ENCODE results near the gene RBP4. TPM values are rescaled to one million over a fixed set of nuclear protein-coding genes. Genes with fewer than 3 reads are reported as not detected.

The RBP4 gene
- 33.0 TPM for polyA plus RNA-seq (2013, experiment 1 of 2; ENCODE audit: insufficient read length)
- polyA plus RNA-seq (2013, experiment 2 of 2; ENCODE audit: insufficient read length), result 31.6 TPM

DNA sequence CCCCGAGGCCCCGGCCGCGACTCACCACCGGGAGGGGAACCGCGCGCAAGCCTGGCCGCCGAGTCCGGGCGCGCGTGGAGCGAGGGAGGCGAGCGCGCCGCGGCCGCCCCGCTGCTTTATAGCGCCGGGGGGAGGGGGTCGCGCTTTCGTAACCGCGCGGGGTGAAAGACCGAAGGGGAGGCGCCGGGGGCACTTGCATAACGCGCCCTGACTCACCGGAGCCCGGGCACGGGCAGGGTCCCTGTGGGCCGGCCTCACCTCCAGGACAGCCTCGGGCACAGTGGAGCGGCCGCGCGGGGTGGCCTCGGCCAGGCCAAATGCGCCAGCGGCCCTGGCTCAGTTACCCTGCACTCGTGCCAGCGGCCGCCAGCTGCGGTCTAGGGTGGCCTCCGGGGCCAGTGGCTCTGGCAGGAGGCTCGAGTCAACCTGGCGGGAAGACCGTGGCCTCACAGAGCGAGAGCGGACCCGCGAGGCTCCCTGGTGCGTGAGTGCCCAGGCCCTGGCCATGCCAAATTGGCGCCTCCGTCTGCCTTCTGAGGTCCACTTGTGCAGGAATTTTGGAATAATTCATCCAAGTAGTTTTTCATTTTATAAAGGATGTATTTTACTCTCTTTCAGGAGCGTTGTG, at the start of gene RBP4:
Gene RBP4, minus strand, starts transcription at position 90 of the 628 bp plus-strand sequence. CDS start 207 bp downstream, outside the sequence.
- DNase-seq, result peak; percentile 21

DNA sequence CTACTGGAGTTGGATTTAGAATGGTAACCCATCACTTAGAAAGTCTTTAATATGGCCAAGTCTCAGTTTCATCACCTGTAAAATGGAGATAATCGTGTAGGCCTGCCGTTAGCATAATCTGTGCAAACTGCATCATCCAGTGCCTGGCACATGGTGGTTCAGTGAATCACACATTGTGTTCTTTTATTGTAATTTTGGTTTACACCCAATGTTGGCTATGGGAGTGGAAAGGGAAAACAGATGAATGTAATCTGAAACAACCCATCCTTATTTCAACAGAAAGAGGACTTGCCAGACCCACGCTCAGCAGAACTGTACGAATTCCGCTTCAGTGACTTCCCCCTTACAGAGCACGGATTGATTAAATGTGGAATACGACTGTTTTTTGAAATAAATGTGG, 38.8 kb upstream of the RBP4 start:
- DNase-seq, result no peak

DNA sequence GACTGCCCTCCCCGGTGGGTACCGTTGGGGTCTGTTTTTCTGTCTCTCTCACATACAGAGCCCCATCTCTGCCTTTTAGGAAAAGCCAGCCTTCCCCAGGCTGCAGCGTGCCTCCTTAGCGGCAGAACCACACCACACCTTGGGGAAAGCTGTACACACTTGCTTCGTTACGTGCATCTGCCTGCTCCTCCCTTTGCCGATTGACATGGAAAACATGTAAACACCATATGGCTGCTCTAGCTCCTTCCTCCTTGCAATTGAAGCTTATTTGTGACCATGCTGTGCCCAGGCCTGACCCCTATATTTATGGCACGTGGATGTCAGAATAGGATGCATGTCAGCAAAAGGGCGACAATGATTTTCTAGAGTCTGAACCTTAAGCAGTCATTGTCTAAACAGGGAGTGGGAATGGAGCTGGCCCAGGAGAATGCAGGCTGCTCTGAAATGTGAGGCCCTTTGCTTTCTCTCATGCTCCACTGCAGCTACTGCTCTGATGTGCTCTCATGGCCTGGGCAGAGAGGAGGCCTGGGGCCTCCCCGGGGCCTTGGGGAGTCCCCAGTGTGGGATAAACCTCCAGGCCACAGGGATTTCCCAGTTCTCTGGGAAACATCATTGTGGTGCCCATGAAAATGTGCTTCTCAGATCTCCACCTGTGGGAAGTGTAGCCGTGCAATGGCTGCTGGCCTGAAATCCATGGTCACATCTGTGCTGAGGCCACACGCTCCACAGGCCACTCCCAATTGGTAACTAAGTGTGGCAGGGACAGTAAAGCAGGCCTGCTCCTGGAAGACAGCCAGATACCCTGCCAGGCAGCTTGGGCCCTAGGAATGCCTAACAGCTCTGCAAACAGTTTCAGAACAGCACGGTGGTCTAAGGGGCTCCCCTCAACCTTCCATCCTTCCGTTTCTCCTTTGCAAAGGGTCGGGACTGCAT, 29.9 kb upstream of the RBP4 start:
- DNase-seq, result no peak

DNA sequence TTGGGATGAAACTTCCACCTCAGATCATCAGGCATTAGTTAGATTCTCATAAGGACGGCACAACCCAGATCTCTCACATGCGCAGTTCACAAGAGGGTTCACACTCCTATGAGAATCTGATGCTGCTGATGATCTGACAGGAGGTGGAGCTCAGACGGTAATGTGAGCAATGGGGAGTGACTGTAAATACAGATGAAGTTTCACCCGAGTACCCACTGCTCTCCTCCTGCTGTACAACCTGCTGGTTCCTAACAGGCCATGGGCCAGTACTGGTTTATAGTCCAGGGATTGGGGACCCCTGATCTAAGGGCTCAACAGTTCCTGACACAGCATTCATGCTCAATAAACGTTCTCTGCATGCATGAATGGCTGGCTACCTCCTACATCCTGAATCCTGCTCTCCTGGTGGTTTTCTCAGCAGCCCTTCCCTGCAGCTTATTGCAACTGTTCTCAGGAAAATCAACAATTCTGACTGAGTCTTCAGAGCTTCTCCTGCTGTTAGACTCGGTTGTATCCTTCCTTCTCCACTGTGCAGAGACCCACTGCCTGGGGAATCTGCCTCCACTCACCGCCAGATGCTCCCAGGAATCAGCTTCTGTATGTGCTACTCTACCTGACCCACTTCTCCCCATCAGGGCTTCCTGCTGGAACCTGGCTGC, 28.7 kb upstream of the RBP4 start:
- DNase-seq, result no peak

DNA sequence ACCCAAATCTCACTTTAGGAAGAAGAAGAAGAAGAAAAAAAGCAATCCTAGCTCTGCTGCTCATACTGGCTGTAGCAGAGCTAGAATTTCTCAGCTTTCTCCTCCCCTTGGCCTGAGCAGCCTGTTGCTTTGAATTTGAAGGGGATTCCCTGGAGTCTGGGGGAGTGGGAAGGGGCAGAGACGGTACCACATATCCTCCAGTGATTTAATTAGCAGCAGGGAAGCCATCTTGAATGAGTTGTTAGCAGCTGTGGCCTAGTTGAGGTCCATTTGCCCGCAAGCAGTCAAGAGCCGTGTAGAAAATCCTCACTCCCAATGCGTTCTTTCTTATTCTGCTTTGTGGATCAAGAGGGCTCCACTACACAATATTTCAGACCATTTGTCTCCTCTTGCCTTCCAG, 27.8 kb upstream of the RBP4 start:
- no peak for DNase-seq

DNA sequence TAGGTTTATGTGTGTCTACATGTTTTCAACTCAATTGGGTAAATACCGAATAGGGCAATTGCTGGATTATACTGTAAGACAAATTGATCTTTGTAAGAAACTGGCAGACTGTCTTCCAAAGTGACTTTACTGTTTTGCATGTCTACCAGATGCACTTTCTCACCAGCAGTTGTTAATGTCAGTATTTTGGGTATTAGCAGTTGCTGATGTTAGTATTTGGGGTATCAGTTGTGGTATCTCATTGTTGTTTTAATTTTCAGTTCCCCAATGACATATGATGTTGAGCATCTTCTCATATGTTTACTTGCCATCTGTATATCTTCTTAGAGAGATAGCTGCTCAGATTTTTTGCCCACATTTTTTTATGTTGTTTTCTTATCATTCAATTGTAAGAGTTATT, 21.9 kb upstream of the RBP4 start:
- DNase-seq, result no peak

DNA sequence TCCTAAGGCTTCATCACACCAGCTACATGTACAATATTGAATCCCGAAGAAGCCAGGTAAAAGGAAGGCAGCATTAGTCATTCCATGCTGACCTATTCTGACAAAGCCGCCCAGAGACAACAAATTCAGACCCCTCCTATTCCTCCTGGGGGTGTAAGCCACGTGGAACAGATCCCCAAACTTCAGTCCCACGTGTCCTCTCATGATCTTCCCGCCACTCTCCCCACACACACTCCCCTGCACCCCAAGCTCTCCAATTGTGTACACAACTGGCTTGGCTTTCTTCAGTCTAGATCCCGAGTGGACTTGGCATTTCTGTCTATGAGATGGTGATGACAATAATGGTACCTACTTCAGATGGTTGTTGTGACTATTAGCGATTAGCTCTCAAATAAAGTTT, 19.9 kb upstream of the RBP4 start:
- no peak for DNase-seq

DNA sequence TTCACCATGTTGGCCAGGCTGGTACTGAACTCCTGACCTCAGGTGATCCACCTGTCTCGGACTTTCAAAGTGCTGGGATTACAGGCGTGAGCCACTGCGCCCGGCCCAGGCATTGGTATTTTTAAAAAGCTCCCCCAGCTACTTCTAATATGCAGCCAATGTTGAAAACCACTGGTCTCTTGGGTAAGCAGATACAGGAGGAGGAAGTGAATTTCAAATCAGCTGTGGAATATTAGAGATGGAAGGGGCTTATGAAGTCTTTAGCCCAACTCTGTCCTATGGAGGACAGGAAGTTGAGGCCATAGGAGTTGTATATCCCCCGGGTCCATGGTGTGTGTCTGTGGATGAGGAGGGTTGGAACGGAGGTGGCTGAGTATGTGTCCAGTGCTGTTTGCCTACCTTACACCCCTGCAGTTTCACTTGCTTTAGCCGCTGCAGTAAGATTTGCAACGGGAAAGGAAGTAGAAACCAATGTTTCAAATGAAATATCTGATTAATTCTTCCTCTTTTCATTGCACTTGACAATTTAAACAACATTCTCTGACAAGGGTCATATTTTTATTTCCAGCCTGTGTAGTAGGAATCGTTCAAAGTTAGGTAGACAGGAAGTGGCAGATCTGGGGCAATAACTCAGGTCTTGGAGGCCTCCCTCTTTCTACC, 14.7 kb upstream of the RBP4 start:
- no peak for DNase-seq

DNA sequence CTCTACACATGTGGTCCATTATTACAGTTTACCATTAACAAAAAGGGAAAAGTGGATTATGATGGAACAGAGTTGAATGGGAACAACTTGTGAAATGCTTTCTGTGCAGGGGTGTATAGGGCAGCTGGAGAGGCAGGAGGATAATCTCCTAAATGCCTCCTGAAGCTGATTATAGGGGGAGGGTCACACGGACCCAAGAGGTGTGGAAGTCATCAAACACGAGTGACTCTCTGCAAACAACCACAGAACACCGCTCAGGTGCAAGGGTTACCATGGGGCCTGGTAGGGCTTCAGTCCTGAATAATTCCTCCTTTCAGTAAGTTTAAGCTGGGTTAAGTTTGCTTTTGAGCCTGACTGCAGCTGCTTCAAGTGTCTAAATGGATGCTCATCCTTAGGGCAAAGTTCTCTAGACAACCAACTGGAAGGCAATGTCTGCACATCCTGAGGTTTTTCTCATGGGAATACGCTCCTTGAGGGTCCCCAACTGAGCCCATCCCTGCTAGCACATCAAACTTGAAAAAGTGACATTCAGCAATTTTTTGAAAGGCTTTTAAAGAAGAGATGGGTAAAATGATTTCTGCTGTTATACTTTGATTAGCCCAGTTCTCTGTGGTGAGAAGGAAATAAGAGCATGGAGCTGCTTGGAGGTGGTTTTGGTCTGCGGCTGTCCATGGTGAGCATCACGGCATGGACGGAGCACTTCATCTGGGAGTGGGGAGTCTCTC, 13.2 kb upstream of the RBP4 start:
- no peak for DNase-seq

DNA sequence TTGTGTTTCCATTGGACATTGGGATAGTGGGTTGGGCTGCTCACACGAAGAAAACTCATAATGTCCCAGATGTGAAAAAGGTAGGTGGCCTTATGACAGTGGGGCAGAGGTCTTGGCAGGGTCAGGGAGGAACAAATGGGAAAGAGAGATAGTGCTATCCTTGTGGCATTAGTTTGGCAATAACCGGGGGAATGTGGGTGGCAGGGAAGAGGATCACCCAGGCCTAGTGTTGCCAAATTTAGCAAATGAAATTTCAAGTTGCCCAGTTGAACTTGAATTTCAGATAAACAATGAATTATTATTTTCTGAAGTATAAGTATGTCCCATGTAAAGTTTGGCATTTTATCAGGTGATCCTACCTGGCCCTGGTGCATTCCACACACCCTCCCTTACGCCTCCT, 12.1 kb upstream of the RBP4 start:
- no peak for DNase-seq

DNA sequence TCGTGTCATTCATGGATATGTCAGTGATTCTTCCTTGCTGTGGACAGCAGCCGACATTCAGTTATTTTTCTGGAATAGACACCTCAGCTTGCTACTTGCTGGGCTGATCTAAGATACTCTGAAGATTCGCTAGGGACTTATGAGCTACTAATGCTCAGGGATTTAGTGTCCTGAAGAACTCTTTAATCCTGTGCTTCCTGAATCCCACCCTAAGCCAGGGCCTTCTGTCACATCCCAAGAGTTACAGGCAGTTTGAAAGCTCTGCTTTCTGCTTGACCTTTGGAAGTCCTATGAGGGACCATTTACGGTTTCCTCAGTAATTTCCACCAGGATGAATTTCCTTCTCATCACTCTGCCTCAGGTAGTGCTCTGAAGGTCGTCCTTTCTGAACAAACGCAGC, 11.3 kb upstream of the RBP4 start, which contains the start of gene PDE6C:
Gene PDE6C, plus strand, starts transcription at position 227 of the 400 bp plus-strand sequence. CDS start 189 bp downstream, outside the sequence.
- DNase-seq, result no peak

DNA sequence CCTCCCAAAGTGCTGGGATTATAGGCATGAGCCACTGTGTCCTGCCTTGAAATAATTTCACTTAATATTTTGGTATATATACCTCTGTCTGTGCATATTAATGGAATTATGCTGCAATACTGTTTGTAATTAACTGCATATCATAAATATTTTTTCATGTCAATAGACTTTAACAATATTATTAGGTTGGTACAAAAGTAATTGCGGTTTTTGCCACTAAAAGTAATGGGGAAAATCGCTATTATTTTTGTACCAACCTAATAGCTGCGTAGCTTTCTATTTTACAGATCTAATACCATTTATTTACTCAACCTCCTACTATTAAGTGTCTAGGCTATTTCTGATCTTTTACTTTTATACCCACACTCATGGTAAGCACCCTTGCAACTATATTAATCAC, 7.4 kb upstream of the RBP4 start:
- DNase-seq, result no peak

DNA sequence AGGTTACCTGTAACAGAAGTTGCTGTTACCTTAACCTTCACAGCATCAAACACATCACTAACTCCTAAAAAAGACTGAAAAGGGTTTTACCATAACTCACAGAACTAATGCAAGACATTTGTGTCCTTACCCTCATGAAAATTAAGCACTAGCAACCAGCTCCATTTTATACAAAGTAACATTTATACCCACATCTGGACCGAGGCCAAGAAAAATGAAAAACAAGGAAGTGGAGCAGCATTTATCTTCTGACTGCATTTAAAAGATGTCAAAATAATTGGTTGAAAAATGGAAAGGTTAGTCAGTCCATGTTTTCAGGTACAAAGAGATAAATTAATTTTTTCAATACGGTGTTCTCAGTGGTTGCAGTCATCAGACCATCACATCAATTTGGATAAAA, 3.1 kb upstream of the RBP4 start:
- DNase-seq, result peak; percentile 11

DNA sequence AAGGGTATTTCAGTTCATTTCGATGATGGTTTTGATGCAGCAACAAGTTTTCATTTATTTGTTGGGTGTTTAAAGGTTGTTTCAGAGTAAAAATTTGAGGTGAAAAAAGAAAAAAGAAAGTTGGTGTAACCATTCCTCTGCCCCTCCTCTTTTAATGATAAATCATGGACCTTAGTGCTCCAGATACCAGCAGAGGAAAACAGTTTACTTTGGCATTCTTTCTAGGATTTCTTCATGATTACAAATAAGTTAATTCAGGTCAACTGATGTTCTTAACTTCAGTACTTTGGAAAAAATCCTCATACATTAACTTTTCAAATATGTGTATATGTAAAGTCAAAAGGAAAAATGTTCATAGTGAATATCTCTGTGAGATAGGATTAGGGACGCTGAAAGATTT, 2.0 kb upstream of the RBP4 start:
- peak; percentile 9 for DNase-seq

DNA sequence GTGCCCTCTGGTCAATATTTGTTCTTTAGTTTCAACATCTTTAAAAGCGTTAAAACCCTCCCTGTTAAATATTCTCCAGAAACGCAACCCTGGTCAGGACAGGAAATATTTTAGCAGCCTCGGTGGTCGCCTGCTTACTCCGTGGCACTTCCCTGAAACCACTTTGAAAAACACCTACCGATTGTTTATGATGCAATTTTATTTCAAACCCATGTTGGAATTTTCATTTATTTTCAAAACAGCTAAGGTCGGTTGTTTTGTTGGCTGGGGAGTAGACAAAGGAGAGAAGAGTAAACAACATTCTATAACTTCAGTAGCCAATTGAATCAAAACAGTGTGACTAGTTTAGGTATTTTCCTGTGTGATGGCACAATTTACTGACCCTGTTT, 733 bp upstream of the RBP4 start:
- DNase-seq, result no peak

DNA sequence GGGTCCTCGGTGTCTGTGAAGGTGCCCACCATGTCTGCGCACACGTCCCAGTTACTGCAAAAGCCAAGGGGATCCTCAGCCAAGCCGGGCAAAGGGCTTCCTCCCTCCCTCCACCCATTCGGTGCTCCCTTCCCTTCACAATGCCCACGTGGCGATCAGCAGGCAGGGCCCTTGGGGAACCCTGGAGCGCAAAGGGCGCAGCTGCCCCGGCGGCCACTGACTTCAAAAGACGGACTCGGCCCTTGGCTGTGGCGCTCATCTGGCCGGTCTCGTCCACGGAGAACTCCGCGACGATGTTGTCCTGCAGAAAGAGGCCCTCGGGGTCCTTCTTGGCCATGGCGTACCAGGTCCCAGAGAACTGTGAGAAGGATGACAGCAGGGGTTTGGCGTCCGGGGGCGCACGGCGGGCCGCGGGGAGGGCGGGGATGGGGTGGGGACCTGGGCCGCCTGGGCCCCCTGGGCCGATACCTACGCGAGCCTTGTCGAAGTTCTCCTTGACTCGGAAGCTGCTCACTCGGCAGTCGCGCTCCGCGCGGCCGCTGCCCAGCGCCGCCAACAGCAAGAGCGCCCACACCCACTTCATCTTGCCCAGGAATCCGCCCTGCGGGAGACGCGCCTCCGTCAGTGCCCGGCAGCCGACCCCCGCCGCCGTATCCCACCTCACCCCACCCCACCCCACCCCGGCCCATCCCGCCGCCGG, 439 bp downstream of the RBP4 start:
- peak; percentile 50 for DNase-seq

DNA sequence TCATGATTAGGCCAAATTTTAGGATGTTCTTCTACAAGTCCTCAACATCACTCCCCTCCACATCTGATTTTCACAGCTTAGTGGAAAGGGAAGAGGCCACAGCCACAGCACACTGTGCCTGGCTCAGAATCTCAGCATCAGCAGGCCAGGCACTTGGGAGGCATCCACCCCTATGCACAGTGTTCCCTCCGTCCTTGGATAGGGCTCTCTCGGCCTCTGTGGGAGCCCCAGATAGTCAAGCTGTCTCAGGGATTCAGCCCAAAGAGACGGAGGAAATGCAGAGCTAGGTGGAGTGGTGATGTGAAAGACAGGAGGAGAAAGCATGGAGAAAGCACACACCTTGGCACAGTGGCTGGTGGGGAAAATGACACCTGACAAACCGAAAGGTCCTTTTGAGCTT, 1.3 kb downstream of the RBP4 start:
- DNase-seq, result no peak

DNA sequence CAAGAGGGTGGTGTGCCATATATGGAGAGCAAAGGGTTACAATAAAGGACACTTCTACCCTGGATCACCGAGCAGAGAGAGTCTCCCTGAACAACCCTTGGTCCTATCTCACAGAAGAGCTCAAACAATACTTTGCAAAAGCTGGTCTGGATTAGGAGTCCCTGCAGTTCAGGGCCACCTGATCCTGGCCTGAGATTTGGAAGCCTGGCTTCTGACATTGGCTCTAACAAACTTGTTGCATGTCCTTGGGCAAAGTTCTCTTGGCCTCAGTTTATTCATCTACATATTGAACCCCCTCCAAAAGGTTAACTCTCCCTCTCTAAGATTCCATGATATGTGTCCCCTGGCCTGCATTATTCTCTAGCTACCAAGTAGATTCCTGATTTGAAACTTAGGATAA, 1.7 kb downstream of the RBP4 start:
- DNase-seq, result no peak

DNA sequence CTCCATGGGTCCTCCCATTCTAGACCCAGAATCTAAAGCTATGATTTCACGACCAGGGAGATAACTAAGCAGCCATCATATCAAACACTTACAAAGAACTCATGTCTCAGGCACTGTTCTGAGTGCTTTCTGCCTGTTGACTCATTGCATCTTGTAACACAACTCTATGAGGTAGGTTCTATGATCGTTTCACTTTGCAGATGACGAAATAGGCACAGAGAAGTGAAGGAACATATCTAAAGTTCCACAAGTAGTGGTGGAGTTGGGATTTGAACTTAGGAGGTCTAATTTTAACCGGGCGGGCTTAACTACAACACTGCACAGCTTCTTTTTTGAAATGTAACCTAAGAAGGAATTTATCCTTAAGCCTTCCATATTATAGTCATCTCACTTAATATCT, 2.9 kb downstream of the RBP4 start:
- no peak for DNase-seq

DNA sequence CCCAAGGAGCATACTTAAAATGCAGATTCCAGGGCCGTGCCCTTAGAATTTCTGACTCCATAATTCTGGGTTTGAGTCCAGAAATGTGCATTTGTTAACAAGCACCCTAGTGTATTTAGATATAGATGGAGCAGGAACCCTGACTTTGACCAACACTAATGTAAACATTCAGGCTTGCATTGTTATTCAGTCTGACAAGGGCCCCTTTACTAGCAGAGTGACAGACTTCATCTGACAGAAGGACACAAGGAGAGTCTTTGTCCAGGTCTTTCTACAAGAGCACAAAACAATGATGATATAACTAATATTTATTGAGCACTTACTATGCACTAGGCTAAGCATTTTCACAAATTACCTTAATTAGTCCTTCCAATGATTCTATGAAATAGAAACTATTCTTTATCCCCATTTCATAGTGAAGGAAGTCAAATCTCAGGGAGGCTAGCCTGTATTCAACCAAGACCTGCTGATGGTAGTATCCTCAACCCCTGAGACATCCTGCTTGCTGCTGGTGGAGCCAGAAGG, 3.9 kb downstream of the RBP4 start:
- DNase-seq, result no peak

DNA sequence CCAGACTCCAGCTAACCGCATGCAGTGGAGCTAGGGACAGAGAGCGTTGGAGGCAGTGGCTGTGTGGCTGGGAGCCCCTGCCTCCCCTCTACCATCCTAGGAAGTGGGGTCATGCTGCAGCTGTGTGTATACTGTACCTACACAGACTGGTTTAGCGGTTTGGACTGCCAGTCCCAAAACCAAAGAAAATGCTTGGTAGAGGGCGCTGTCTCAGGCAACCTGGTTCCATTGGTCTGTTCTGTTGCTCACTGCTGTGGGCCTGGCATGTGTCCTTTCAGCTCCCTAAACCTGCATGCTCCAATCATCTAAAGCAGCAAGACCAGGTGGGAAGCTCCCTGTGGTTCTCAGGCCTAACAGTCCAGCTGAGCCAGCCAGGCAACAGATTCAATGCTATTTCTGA, 4.5 kb downstream of the RBP4 start:
- DNase-seq, result no peak
